Stimulated activated CD4-positive, alpha-beta T cell treated with anti-CD3 and anti-CD28 coated beads, Interleukin-1b, Interleukin-23, amount 100 ng/mL, for 1 hour (primary cell): ENCODE results near the gene MED12.
"Not testable (repeated sequence)": the region's sequence is repeated elsewhere in the genome, so short reads cannot be mapped to it uniquely, and the experiment has no call there.

ENCODE experiments used
- DNase-seq, 2 donors: peaks; one replicate each; pipeline ENCODE4 v3.0.0-alpha.2; 2020; ENCODE audit warnings: low read depth in 2 of 2

The MED12 gene

GRCh38 chrX:71162981-71163380, 44.6 kb downstream of the MED12 start:
- DNase-seq: no peak

- no peak for DNase-seq
Observed at GRCh38 chrX:71164071-71164470, 45.7 kb downstream of the MED12 start.

- DNase-seq: no peak
Observed at GRCh38 chrX:71166461-71166860, 48.1 kb downstream of the MED12 start.

GRCh38 chrX:71167031-71167781, 48.8 kb downstream of the MED12 start:
- DNase-seq: no peak

GRCh38 chrX:71168134-71168533, 49.7 kb downstream of the MED12 start:
- no peak for DNase-seq

GRCh38 chrX:71169586-71169985, 51.2 kb downstream of the MED12 start:
- DNase-seq: no peak

- DNase-seq: no peak
Observed at GRCh38 chrX:71170660-71171059, 52.3 kb downstream of the MED12 start.

- DNase-seq: no peak
Observed at GRCh38 chrX:71171110-71171801, 52.9 kb downstream of the MED12 start.

- DNase-seq: no peak
Observed at GRCh38 chrX:71173440-71173839, 55.0 kb downstream of the MED12 start.

- no peak for DNase-seq
Observed at GRCh38 chrX:71174795-71175194, 56.4 kb downstream of the MED12 start.

- no peak for DNase-seq
Observed at GRCh38 chrX:71175531-71175930, 57.1 kb downstream of the MED12 start.

GRCh38 chrX:71177327-71177726, 58.9 kb downstream of the MED12 start:
- no peak for DNase-seq

- no peak for DNase-seq
Observed at GRCh38 chrX:71178908-71179307, 60.5 kb downstream of the MED12 start.

- not testable (repeated sequence) for DNase-seq
Observed at GRCh38 chrX:71180579-71181265, 62.3 kb downstream of the MED12 start.

GRCh38 chrX:71181558-71181909, 63.1 kb downstream of the MED12 start:
- no peak for DNase-seq

- DNase-seq: peak; percentile 32 to 51
Observed at GRCh38 chrX:71181910-71182799, 63.8 kb downstream of the MED12 start.

- DNase-seq: no peak
Observed at GRCh38 chrX:71182871-71183270, 64.5 kb downstream of the MED12 start.

- no peak for DNase-seq
Observed at GRCh38 chrX:71183341-71183740, 64.9 kb downstream of the MED12 start.

GRCh38 chrX:71184092-71184491, 65.7 kb downstream of the MED12 start:
- DNase-seq: no peak

- no peak for DNase-seq
Observed at GRCh38 chrX:71184803-71185495, 66.6 kb downstream of the MED12 start.

- DNase-seq: no peak
Observed at GRCh38 chrX:71191248-71191647, 72.9 kb downstream of the MED12 start.
